Measurements from ENCODE around the gene PCDHGA5. TPM values are rescaled to one million over a fixed set of nuclear protein-coding genes. Genes with fewer than 3 reads are reported as not detected.

PCDHGA5 gene
- polyA plus RNA-seq, 1 donor (not counting 4 experiments of a cell fraction or from before 2014, with no cell fraction given): 0.01 TPM

GRCh38 chr5:141366016-141366896, 2.3 kb downstream of the PCDHGA5 start:
- no peak for TF ChIP-seq CTCF (optimal IDR thresholded peaks at IDR 0.05 in 1 of 3, IDR thresholded peaks at IDR 0.05 in 1 of 3, conservative IDR thresholded peaks at IDR 0.05 in 1 of 3; ENCODE audit: extremely low read depth in 1 of 3, insufficient read depth in 2 of 3, low read length in 3 of 3)
- no peak for TF ChIP-seq EZH2 (IDR thresholded peaks at IDR 0.05; ENCODE audit: low read length)
- H3K79me2 ChIP-seq (ENCODE audit: control insufficient read depth, insufficient read depth, low read length): no peaks in the 10 kb centered on the region
- FAIRE-seq (no peak), DNase-seq (ENCODE audit: low read depth, low spot score) (no peak)
- H2AFZ ChIP-seq (ENCODE audit: control insufficient read depth, low read length): no peak overlapping the region
- no peaks in the 10 kb centered on the region for H4K20me1 ChIP-seq (ENCODE audit: control insufficient read depth, extremely low read depth, insufficient read depth, low read length)
- peaks cover 24% of the 10 kb centered on the region for H3K9me3 ChIP-seq (ENCODE audit: control insufficient read depth, low read depth, low read length)
- dilution Hi-C loops (cut with MboI; ENCODE audit: extremely low pct_ligation_motif_present, low sequenced_read_pairs): no loop called here
- H3K9me1 ChIP-seq (ENCODE audit: control insufficient read depth, extremely low read depth, insufficient read depth, low read length): no peaks in the 10 kb centered on the region
- H3K9ac ChIP-seq (ENCODE audit: control insufficient read depth, extremely low read depth, insufficient read depth, low read length): no peak overlapping the region
- H3K4me2 ChIP-seq (ENCODE audit: control insufficient read depth, extremely low read depth, insufficient read depth, low read depth, low read length): no peak overlapping the region
- peaks cover 42% of the 10 kb centered on the region for H3K27me3 ChIP-seq (ENCODE audit: control insufficient read depth, extremely low read depth, insufficient read depth, low read length)
- H3K36me3 ChIP-seq (ENCODE audit: control insufficient read depth in 2 of 2, extremely low read depth in 1 of 2, insufficient read depth in 2 of 2, low read length in 2 of 2): no peaks in the 10 kb centered on the region
- no peak overlapping the region for H3K27ac ChIP-seq (ENCODE audit: control insufficient read depth, insufficient read depth, low read length)
- H3K4me3 ChIP-seq (ENCODE audit: control insufficient read depth in 2 of 3, extremely low read depth in 1 of 3, insufficient read depth in 2 of 3, low read depth in 1 of 3, low read length in 3 of 3): no peak overlapping the region
- H3K4me1 ChIP-seq (ENCODE audit: control insufficient read depth, extremely low read depth, insufficient read depth, low read length): no peaks in the 10 kb centered on the region

GRCh38 chr5:141369994-141370848, 6.3 kb downstream of the PCDHGA5 start, which contains the start of gene PCDHGB3:
TSS of gene PCDHGB3 (plus strand) at chr5:141370242. CDS start at chr5:141370395, 153 bp downstream.
- Histone ChIP-seq H3K9me1 (ENCODE audit: control insufficient read depth, extremely low read depth, insufficient read depth, low read length) (no peaks in the 10 kb centered on the region), H3K4me2 (ENCODE audit: control insufficient read depth, extremely low read depth, insufficient read depth, low read depth, low read length) (peak within 1 kb of the TSS; percentile 29), H3K4me1 (ENCODE audit: control insufficient read depth, extremely low read depth, insufficient read depth, low read length) (no peaks in the 10 kb centered on the region), H3K27ac (ENCODE audit: control insufficient read depth, insufficient read depth, low read length) (no peak within 1 kb of the TSS), H3K79me2 (ENCODE audit: control insufficient read depth, insufficient read depth, low read length) (no peaks in the 10 kb centered on the region), H3K27me3 (ENCODE audit: control insufficient read depth, extremely low read depth, insufficient read depth, low read length) (peaks cover 42% of the 10 kb centered on the region), H3K9ac (ENCODE audit: control insufficient read depth, extremely low read depth, insufficient read depth, low read length) (no peak within 1 kb of the TSS), H3K4me3 (ENCODE audit: control insufficient read depth in 2 of 3, extremely low read depth in 1 of 3, insufficient read depth in 2 of 3, low read depth in 1 of 3, low read length in 3 of 3) (peak within 1 kb of the TSS in 2 of 3 experiments; percentile 1 to 31), H3K9me3 (ENCODE audit: control insufficient read depth, low read depth, low read length) (peaks cover 33% of the 10 kb centered on the region), H4K20me1 (ENCODE audit: control insufficient read depth, extremely low read depth, insufficient read depth, low read length) (no peaks in the 10 kb centered on the region), H2AFZ (ENCODE audit: control insufficient read depth, low read length) (peak within 1 kb of the TSS; percentile 33), H3K36me3 (ENCODE audit: control insufficient read depth in 2 of 2, extremely low read depth in 1 of 2, insufficient read depth in 2 of 2, low read length in 2 of 2) (no peaks in the 10 kb centered on the region)
- FAIRE-seq (no peak), DNase-seq (ENCODE audit: low read depth, low spot score) (no peak)
- peak; percentile 30 to 55 (median 31) for TF ChIP-seq CTCF (optimal IDR thresholded peaks at IDR 0.05 in 1 of 3, IDR thresholded peaks at IDR 0.05 in 1 of 3, conservative IDR thresholded peaks at IDR 0.05 in 1 of 3; ENCODE audit: extremely low read depth in 1 of 3, insufficient read depth in 2 of 3, low read length in 3 of 3)
- no peak for TF ChIP-seq EZH2 (IDR thresholded peaks at IDR 0.05; ENCODE audit: low read length)
- dilution Hi-C loops (cut with MboI; ENCODE audit: extremely low pct_ligation_motif_present, low sequenced_read_pairs): no loop called here

Data from keratinocyte (primary cell).